Stomach (tissue), 4 donors: ENCODE measurements around the gene EFNA1.

ENCODE experiments used
- CTCF ChIP-seq, 7 experiments: fragments of 450-650 bp in 4 of 7; fragments of 200-600 bp in 3 of 7; sonication (generic) in 3 of 7; IDR thresholded peaks; one replicate each; pipeline ENCODE4 v1.5.1; 2016 to 2019; ENCODE audit warnings: antibody characterized with exemption in 7 of 7, control low read depth in 2 of 7, mild to moderate bottlenecking in 1 of 7
- POLR2A ChIP-seq, 4 donors: fragments of 450-650 bp; IDR thresholded peaks; one replicate each; pipeline ENCODE4 v1.6.1; 2016; ENCODE audit warnings: antibody characterized with exemption in 4 of 4, control low read depth in 2 of 4, mild to moderate bottlenecking in 1 of 4, moderate library complexity in 1 of 4

- no peak for TF ChIP-seq POLR2A (IDR thresholded peaks at IDR 0.05)
- no peak for TF ChIP-seq CTCF (IDR thresholded peaks at IDR 0.05)
Observed at GRCh38 chr1:155131856-155132255, 4.2 kb downstream of the EFNA1 start.
